HG02884 (cell line): ENCODE data around the gene GOLGA1.
"Not testable (repeated sequence)": the region's sequence is repeated elsewhere in the genome, so short reads cannot be mapped to it uniquely, and the experiment has no call there.

Experiments used
- ATAC-seq: cut with Tn5 transposase; IDR thresholded peaks from one replicate; pipeline ENCODE4 v1.9.1; 2021; ENCODE audit warnings: mild to moderate bottlenecking, moderate library complexity; ENCODE audit not compliant: unreplicated experiment

GOLGA1 gene, protein sequence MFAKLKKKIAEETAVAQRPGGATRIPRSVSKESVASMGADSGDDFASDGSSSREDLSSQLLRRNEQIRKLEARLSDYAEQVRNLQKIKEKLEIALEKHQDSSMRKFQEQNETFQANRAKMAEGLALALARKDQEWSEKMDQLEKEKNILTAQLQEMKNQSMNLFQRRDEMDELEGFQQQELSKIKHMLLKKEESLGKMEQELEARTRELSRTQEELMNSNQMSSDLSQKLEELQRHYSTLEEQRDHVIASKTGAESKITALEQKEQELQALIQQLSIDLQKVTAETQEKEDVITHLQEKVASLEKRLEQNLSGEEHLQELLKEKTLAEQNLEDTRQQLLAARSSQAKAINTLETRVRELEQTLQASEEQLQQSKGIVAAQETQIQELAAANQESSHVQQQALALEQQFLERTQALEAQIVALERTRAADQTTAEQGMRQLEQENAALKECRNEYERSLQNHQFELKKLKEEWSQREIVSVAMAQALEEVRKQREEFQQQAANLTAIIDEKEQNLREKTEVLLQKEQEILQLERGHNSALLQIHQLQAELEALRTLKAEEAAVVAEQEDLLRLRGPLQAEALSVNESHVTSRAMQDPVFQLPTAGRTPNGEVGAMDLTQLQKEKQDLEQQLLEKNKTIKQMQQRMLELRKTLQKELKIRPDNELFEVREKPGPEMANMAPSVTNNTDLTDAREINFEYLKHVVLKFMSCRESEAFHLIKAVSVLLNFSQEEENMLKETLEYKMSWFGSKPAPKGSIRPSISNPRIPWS

DNA sequence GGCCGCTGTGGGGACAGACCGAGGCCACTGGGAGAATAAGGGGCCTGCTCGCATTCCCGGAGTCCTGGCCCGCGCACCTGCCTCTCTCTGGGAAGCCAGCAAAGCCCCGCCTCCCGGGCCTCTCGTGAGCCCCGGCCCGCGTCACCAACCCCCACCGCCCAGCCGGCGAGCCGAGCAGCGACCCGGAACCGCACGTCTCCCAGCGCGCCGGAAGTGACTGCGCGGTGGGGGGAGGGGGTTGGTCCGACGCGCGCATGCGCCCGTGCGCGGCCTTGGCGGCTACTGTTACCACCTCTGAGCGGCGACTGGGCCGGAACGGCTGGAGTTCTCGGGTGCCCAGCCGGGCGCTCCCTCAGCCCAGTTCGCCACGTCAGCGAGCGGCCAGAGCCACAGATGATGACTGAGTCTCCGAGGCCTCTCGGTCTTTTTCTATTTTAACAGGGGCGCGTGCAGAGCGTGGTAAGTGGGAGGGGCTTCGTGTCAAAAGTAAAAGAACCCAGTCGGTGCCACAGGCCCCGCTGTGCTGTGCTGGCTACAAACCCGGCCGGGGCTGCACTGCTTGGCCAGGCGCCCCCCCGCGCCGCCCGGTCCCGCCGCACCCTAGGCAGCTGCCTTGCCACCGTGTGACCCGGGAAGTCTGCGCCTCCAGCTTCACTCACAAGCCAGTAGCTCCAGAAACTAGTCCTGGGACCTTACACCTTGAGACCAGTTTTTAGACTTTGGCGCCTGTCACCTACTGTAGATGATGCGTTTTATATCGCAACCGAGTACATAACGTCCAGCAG lies at the start of gene GOLGA1:
Gene GOLGA1 (minus strand): TSS at position 190 of the 785 bp plus-strand sequence. CDS start 2,372 bp downstream, outside the sequence.
- peak; percentile 72 for ATAC-seq

DNA sequence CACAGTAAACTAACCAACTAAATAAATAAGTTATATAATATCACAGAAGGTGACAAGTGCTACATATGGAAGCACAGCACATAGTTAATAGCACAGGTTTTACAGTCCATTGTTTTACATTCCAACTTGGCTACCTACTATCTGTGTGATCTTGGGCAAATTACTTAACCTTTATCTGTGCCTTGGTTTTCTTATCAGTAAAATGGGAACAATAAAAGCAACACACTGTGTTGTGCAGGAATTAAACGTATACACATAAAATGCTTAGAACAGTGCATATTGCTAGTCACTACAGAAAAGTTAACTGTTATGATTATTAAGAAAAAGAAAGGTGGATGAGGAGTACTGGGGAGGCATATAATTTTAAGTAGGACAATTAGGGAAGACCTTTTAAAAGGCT lies 42.8 kb upstream of the GOLGA1 start:
- no peak for ATAC-seq

GRCh38 chr9:124980431-124980830 lies 39.5 kb upstream of the GOLGA1 start:
- no peak for ATAC-seq

DNA sequence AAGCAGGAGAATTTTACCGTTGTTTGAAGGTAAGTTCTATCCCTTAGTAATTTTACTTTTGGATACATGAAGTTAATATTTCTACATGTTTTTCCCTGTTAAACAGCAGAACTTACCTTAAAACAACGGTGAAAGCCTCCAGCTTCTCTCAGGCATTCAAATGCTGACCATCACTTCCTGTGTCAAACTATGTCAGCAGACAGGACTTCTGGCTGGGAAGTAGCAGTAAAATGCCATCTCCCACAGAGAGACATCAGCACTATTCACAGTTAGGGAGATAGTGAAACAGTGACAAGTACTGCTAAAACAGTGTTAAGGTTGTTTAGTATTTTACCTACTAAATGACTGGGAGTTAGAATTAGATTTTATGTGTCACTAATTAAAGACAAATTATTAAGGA lies 34.2 kb upstream of the GOLGA1 start:
- no peak for ATAC-seq

- no peak for ATAC-seq
These were observed 32.9 kb upstream of the GOLGA1 start for GRCh38 chr9:124973807-124974206.

DNA sequence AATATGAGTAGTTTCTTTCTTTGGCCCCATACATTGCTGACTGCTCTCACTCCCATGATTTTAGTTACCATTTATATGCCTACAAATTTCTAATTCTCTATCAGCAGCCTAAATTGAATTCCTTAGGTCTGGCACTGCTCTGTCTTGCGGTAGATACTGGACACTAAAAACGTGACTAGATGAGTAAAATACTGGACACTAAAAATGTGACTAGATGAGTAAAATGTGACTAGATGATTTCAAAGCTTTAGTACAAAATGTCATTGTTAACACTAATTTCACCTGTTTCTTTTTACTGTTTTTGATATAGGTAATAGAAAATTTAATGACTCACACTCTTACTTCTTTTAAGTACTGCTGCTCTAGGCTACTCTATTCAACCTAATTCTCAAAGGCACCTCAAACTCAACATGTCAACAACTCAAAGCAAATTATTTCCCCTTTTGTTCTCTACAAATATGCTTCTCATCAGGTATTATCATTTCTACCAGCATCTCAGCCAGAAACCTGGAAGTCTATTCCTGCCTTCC lies 31.4 kb upstream of the GOLGA1 start:
- ATAC-seq: no peak

DNA sequence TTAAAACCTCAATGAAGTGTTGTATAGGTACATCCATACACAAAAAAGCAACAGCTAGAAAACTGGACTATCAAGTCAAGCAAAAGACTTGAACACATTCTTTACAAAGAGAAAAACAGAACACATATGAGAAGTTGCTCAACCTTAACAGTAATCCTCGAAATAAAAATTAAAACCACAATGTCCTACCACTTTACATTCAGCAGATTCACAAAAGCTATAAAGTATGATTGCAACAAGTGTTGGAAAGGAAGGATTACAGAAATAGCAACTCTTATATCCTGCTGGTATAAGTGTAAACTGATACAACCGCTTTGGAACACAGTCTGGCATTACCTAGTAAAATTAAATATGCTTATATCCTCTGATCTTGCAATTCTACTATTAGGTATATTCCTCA lies 28.5 kb upstream of the GOLGA1 start:
- no peak for ATAC-seq

DNA sequence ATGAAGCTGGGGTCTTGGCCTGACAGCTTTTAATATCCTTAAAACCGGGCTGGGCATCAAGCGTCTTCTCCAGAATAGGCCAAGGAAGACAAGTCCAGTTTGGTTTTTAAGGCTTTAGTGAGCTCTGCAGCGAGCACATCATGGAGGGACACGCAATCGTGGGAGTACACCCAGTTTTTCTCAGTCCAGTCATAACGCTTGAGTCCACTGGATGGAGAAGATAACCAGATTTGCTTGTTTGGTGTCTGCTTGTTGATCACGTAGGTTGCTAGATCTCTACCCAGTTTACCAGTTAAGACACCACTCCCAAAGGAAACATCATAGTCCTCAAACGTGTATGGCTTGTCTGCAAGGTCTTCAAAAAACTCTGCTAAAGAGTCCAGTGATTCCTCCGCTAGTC lies 27.4 kb upstream of the GOLGA1 start:
- no peak for ATAC-seq

GRCh38 chr9:124965775-124966568 lies 25.1 kb upstream of the GOLGA1 start:
- ATAC-seq: not testable (repeated sequence)

DNA sequence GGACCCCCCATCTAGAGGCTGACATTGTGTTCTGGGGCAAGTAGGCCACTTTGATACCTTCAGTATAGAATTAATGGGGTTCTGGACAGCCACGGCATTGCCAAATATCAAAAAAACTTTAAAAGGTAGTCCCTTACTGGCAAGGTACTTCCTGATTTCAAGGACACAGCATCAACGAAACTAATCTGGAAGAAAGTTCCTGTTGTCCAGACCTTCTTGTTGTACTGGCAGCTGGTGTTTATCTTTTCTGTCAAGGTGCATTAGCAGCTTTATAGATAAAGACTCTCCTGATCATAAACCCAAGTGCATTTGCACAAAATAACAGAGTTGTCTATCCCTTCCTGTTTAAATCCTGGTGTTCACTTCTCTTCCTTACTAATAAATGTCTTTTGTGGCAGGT lies 23.7 kb upstream of the GOLGA1 start:
- ATAC-seq: no peak

- ATAC-seq: no peak
These were observed 23.2 kb upstream of the GOLGA1 start for GRCh38 chr9:124964056-124964455.

DNA sequence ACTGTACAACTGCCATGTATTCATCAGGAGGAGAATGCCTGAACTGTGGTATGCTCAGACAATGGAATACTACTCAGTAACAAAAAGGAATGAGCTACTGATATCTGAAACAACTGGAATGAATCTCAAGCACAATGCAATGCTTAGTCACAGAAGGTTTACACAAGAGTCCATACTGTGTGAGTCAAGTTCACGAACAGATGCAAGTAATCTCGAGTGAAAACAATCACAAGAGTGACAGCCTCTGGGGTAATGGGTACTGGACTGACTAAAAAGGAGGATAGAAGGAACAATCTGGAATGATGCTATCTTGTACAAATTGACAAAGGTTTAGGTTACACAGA lies 19.5 kb upstream of the GOLGA1 start:
- ATAC-seq: no peak

DNA sequence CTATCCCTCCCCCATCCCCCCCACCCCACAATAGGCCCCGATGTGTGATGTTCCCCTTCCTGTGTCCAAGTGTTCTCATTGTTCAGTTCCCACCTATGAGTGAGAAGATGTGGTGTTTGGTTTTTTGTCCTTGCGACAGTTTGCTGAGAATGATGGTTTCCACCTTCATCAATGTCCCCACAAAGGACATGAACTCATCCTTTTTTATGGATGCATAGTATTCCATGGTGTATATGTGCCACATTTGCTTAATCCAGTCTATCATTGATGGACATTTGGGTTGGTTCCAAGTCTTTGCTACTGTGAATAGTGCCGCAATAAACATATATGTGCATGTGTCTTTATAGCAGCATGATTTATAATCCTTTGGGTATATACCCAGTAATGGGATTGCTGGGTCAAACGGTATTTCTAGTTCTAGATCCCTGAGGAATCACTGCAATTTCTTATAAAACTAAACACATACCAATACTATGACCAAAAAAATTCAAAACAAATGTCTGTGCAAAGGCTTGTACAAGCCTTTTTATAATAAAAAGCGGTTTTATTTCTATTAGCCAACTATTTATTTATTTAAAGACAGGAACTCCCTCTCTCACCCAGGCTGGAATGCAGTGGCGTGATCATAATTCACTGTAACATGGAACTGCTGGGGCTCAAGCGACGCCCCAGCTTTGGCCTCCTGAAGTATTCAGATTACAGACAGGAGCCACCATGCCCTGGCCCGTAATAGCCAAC lies 19.0 kb upstream of the GOLGA1 start:
- not testable (repeated sequence) for ATAC-seq

- no peak for ATAC-seq
These were observed 13.4 kb upstream of the GOLGA1 start for GRCh38 chr9:124954255-124954654.

DNA sequence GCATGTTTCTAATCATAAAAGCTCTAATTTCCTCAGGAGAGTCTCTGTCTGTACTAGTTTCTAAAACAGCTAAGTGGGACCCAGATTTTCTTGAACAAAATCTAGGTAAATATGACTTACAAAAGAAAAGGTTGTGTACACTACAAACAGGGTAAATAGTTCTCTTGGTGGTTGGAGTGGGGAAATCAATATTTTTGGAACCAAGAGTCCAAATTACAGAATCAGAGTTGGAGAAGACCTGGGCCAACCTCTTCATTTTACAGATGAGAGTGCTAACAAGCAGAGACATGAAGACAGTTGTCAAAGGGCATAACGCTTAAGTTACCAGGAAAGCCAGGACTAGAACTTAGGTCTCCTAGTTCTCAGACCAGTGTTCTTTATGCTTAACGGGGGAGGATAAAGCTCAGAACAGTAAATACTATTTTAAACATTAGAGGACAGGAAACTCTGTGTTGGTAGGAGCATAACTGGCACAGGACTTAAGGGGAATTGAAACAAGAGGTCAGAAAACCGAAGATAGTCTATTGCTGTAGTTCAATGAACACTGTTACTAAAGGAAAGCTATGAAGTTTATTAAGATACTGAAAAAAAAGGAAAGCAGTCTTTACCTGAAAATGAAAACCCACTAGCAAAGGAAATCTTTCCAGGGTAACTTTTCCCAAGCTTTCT lies 9.3 kb upstream of the GOLGA1 start:
- ATAC-seq: no peak

- ATAC-seq: no peak
These were observed 8.5 kb upstream of the GOLGA1 start for GRCh38 chr9:124949387-124949786.

- ATAC-seq: no peak
These were observed 7.0 kb upstream of the GOLGA1 start for GRCh38 chr9:124947727-124948391.

DNA sequence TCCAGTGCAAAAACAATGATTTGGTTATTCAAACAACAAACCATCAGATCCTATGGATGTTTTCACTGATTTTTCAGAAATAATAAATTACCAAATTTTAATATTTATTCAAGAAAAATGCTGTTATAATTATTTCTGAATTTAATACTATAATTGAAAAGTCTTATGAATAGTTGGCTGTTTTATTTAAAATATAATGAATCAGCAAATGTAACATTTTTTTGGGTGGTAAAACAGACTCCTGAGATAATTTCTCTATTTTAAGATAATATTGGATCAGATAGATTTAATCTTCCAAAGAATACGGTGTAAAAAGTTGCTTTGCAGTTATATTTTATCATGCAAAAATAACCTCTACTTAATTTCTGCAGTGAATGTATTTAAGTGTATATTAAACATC lies 5.3 kb upstream of the GOLGA1 start:
- no peak for ATAC-seq
